ENCODE results near the gene NDUFB7.
"Not testable (repeated sequence)": the region's sequence is repeated elsewhere in the genome, so short reads cannot be mapped to it uniquely, and the experiment has no call there.

DNA sequence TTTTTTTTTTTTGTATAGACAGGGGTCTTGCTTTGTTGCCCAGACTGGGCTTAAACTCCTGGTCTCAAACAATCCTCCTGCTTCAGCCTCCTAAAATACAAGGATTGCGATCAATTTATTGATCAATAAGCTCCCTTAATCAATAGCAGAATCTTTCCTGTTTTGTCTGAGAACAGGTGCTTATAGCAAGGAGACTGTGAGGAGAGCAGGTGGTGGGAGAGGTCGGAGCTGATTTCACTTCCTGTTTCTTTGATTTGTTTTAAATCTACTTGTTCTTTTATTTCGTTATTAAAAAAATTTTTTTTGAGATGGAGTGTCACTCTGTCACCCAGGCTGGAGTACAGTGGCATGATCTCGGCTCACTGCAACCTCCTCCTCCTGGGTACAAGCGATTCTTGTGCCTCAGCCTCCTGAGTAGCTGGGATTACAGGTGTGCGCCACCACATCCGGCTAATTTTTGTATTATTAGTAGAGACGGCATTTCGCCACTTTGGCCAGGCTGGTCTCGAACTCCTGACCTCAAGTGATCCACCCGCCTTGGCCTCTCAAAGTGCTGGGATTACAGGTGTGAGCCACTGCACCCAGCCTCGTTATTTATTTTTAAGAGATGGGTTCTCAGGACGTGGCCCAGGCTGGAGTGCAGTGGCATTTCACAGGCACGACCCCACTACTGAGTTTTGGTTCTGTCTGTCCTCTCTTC is 41.7 kb upstream of the NDUFB7 start:
- TF ChIP-seq POLR2A (IDR thresholded peaks at IDR 0.05) = not testable (repeated sequence)
- TF ChIP-seq, protein P1, sequence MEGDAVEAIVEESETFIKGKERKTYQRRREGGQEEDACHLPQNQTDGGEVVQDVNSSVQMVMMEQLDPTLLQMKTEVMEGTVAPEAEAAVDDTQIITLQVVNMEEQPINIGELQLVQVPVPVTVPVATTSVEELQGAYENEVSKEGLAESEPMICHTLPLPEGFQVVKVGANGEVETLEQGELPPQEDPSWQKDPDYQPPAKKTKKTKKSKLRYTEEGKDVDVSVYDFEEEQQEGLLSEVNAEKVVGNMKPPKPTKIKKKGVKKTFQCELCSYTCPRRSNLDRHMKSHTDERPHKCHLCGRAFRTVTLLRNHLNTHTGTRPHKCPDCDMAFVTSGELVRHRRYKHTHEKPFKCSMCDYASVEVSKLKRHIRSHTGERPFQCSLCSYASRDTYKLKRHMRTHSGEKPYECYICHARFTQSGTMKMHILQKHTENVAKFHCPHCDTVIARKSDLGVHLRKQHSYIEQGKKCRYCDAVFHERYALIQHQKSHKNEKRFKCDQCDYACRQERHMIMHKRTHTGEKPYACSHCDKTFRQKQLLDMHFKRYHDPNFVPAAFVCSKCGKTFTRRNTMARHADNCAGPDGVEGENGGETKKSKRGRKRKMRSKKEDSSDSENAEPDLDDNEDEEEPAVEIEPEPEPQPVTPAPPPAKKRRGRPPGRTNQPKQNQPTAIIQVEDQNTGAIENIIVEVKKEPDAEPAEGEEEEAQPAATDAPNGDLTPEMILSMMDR (IDR thresholded peaks at IDR 0.05) = not testable (repeated sequence)
